HG03558 (cell line): ENCODE results near the gene TMEM256.

Source experiments
- ATAC-seq: cut with Tn5 transposase; IDR thresholded peaks from one replicate; pipeline ENCODE4 v1.9.1; 2021; ENCODE audit warnings: moderate number of reproducible peaks; ENCODE audit not compliant: unreplicated experiment; ENCODE audit errors: extremely low read depth

TMEM256 gene

GRCh38 chr17:7356756-7357155 is 47.1 kb downstream of the TMEM256 start:
- no peak for ATAC-seq

GRCh38 chr17:7356072-7356549 is 47.8 kb downstream of the TMEM256 start:
- no peak for ATAC-seq

DNA sequence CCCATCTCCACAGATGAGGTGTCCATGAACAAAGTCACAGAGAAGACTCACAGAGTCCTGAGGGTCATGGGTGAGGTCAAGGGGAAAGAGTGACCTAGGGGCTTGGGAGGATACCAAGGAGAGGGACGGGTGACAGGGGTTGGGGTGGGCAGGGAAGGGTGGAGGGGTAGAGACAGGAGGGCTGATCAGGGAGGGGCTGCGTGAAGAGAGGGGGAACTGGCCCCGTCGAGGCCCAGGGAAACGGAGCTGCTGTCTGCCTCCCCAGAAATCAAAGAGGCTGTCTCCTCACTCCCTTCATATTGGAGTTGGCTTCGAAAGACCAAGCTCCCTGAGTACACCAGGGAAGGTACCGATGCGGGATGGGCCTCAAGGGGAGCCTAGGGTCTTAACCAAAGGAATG is 48.3 kb downstream of the TMEM256 start:
- ATAC-seq, result no peak

GRCh38 chr17:7355053-7355452 is 48.8 kb downstream of the TMEM256 start, which contains the start of gene TMEM95:
TMEM95 (plus strand) TSS chr17:7355156; CDS start chr17:7355205, 49 bp downstream.
- ATAC-seq, result no peak

GRCh38 chr17:7354262-7354843 is 49.5 kb downstream of the TMEM256 start:
- no peak for ATAC-seq
